ENCODE measurements around the gene RGS13. TPM values are rescaled to one million over a fixed set of nuclear protein-coding genes. Genes with fewer than 3 reads are reported as not detected.

The RGS13 gene
- total and polyA plus RNA-seq, 10 of the 15 experiments (the other 5 are each of a cell fraction or from before 2014, with no cell fraction given) = 0.23 to 16.0 (median 0.36) TPM; not detected in 1

- H4K20me1 ChIP-seq (ENCODE audit: control insufficient read depth, insufficient read depth) = no peaks in the 10 kb centered on the region
- no peaks in the 10 kb centered on the region for H3K4me1 ChIP-seq (ENCODE audit: control insufficient read depth, insufficient read depth, low read length)
- SMC1A ChIA-PET (ENCODE audit: uncharacterized antibody, unreplicated experiment) = interaction anchor here (0.9 to 6.2 kb wide), 7 partner anchors 8 to 84 kb away, joined by 3 to 30 read pairs (median 5); no protein-coding TSS in a partner anchor
- H3K27me3 ChIP-seq (replicated peaks in 1 of 2; ENCODE audit: control insufficient read depth in 2 of 2, insufficient read depth in 2 of 2, low read length in 1 of 2) = no peaks in the 10 kb centered on the region
- no peak overlapping the region for H2AFZ ChIP-seq (ENCODE audit: control insufficient read depth, low read depth, low read length)
- DNase-seq (ENCODE audit: low read depth, low spot score) (no peak), ATAC-seq (peak; percentile 36), FAIRE-seq (no peak)
- WGBS (ENCODE audit: insufficient coverage, insufficient replicate concordance, low lambda C conversion rate, missing lambda C conversion rate) = 35% methylated on average over 4 of the region's 4 CpGs
- H3K9me3 ChIP-seq (replicated peaks; ENCODE audit: control insufficient read depth, insufficient read depth, low read length) = no peaks in the 10 kb centered on the region
- H3K79me2 ChIP-seq (ENCODE audit: control insufficient read depth, insufficient read depth, low read length) = no peaks in the 10 kb centered on the region
- no TSS peak for BruUV-seq (replicated peaks)
- RAD21 ChIA-PET (ENCODE audit: unreplicated experiment) = interaction anchor here (1.3 to 1.7 kb wide), 3 partner anchors 10 to 86 kb away, joined by 4 to 8 read pairs (median 4); no protein-coding TSS in a partner anchor
- H3K27ac ChIP-seq (ENCODE audit: control insufficient read depth, insufficient read depth) = no peak overlapping the region
- no peak overlapping the region for H3K9ac ChIP-seq (ENCODE audit: control insufficient read depth, insufficient read depth, low read length)
- in situ Hi-C loops (cut with MboI) (no loop called here), intact Hi-C loops (cut with micrococcal nuclease; ENCODE audit: unreplicated experiment) (no loop called here)
- no peak overlapping the region for H3K4me2 ChIP-seq (ENCODE audit: control insufficient read depth, insufficient read depth)
- H3K4me3 ChIP-seq = no peak overlapping the region
- POLR2A ChIA-PET = interaction anchor here (0.6 to 0.7 kb wide), 4 partner anchors 8 to 45 kb away, joined by 3 to 7 read pairs (median 3); no protein-coding TSS in a partner anchor
- no peak for TF ChIP-seq HDAC2 (IDR thresholded peaks at IDR 0.05)
- TF ChIP-seq PBX3 (IDR thresholded peaks at IDR 0.05; ENCODE audit: insufficient replicate concordance, low read depth, low read length) = no peak
- no peak for TF ChIP-seq ELK1 (IDR thresholded peaks at IDR 0.05; ENCODE audit: low read depth, low read length)
- TF ChIP-seq IKZF1 (conservative IDR thresholded peaks at IDR 0.05) = 0 out of 2 replicates have a peak, but pooled peaks have one; percentile 10
- TF ChIP-seq BHLHE40 (IDR thresholded peaks at IDR 0.05; ENCODE audit: borderline replicate concordance in 1 of 2, low read depth in 2 of 2, low read length in 1 of 2) = no peak
- no peaks in the 10 kb centered on the region for H3K36me3 ChIP-seq (ENCODE audit: control insufficient read depth in 2 of 2, insufficient read depth in 2 of 2, low read length in 1 of 2)
- CTCF ChIA-PET = interaction anchor here (1.2 to 2.6 kb wide), 5 partner anchors 10 to 118 kb away, joined by 3 to 10 read pairs (median 9); no protein-coding TSS in a partner anchor
Observed at GRCh38 chr1:192592517-192592916, 43.4 kb upstream of the RGS13 start.
